CD4-positive, CD25-positive, alpha-beta regulatory T cell (primary cell): ENCODE results near the gene POLQ. TPM values are rescaled to one million over a fixed set of nuclear protein-coding genes. Genes with fewer than 3 reads are reported as not detected.

Source experiments
- ATAC-seq, 2 donors: fragments of 150-1000 bp; cut with Tn5 transposase; one replicate each; pipeline ENCODE4 v1.10.0; 2021; ENCODE audit warnings: low read depth in 2 of 2, moderate number of reproducible peaks in 2 of 2, moderate library complexity in 1 of 2
- DNase-seq, 3 donors: peaks; one replicate each; pipeline versions ENCODE4 v3.0.0 to v3.0.0-alpha.2; 2012 to 2022; ENCODE audit warnings: mixed read lengths in 1 of 3
- H3K27ac ChIP-seq: one replicate; pipeline ENCODE4 v1.7.0; 2013; ENCODE audit warnings: mild to moderate bottlenecking, low read length; ENCODE audit not compliant: insufficient read depth, poor library complexity, severe bottlenecking
- H3K27me3 ChIP-seq: one replicate; pipeline ENCODE4 v1.7.0; 2013; ENCODE audit warnings: low read length; ENCODE audit not compliant: control insufficient read depth, insufficient read depth
- H3K36me3 ChIP-seq: one replicate; pipeline ENCODE4 v1.7.0; 2013; ENCODE audit warnings: mild to moderate bottlenecking, low read length, moderate library complexity; ENCODE audit not compliant: control insufficient read depth, insufficient read depth
- H3K4me1 ChIP-seq: 2 replicates; pipeline ENCODE4 v1.7.0; 2013; ENCODE audit warnings: mild to moderate bottlenecking, low read length; ENCODE audit not compliant: insufficient read depth, control insufficient read depth, poor library complexity, severe bottlenecking
- H3K4me3 ChIP-seq: one replicate; pipeline ENCODE4 v1.7.0; 2013; ENCODE audit warnings: low read depth, mild to moderate bottlenecking, low read length, moderate library complexity
- H3K9me3 ChIP-seq, 2 experiments: 1 replicate in 1 of 2; 2 replicates in 1 of 2; pipeline ENCODE4 v1.7.0; 2013; ENCODE audit warnings: low read length in 2 of 2, mild to moderate bottlenecking in 1 of 2, moderate library complexity in 1 of 2; ENCODE audit not compliant: control insufficient read depth in 2 of 2
- H3K27ac Mint-ChIP-seq, 3 donors: one replicate each; pipeline ENCODE4 v1.8.0; 2020 to 2022; ENCODE audit warnings: mild to moderate bottlenecking in 3 of 3, mixed read lengths in 3 of 3, moderate library complexity in 2 of 3
- H3K27me3 Mint-ChIP-seq: one replicate; pipeline ENCODE4 v1.8.0; 2022; ENCODE audit warnings: mild to moderate bottlenecking, mixed read lengths
- H3K36me3 Mint-ChIP-seq: one replicate; pipeline ENCODE4 v1.8.0; 2020; ENCODE audit warnings: mixed read lengths
- H3K4me1 Mint-ChIP-seq, 4 donors: one replicate each; pipeline ENCODE4 v1.8.0; 2020 to 2022; ENCODE audit warnings: mixed read lengths in 4 of 4, mild to moderate bottlenecking in 1 of 4
- H3K4me3 Mint-ChIP-seq, 4 donors: one replicate each; pipeline ENCODE4 v1.8.0; 2020 to 2022; ENCODE audit warnings: mild to moderate bottlenecking in 4 of 4, mixed read lengths in 4 of 4, moderate library complexity in 3 of 4
- H3K9me3 Mint-ChIP-seq, 7 donors: one replicate each; pipeline ENCODE4 v1.8.0; 2020 to 2022; ENCODE audit warnings: mixed read lengths in 7 of 7, mild to moderate bottlenecking in 3 of 7, moderate library complexity in 2 of 7
- polyA plus RNA-seq, 4 donors: library from polyadenylated mRNA; unstranded; fragments of 300-500 nt; fragmentation: Illumina TruSeq; gene quantifications; one replicate each; pipeline ENCODE4 v1.2.3, GENCODE V29; 2021
- total RNA-seq: library from RNA; stranded (reverse); gene quantifications from one replicate; pipeline ENCODE4 v1.2.3, GENCODE V29; 2022

The POLQ gene
- total and polyA plus RNA-seq, 5 donors from 2014 or later, result 0.10 to 0.72 (median 0.36) TPM

DNA sequence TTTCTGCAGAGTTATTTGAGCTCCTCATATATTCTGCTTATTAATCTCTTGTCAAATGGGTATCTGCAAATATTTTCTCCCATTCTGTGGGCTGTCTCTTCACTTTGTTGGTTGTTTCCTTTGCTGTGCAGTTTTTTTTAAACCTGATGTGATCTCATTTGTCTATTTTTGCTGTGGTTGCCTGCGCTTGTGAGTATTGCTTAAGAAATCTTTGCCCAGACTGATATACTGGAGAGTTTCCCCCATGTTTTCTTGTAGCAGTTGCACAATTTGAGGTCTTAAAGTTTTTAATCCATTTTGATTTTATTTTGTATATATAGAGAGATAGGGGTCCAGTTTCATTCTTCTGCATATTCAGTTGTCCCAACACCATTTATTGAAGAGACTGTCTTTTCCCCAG is 102.3 kb downstream of the POLQ start:
- Mint-ChIP-seq H3K36me3 (no peaks in the 10 kb centered on the region), H3K4me3 (no peak overlapping the region), H3K4me1 (peaks cover 0 to 9% (median 0%) of the 10 kb centered on the region in 4 donors), H3K27me3 (no peaks in the 10 kb centered on the region), H3K9me3 (peaks cover 0 to 4% (median 0%) of the 10 kb centered on the region in 7 donors), H3K27ac (no peak overlapping the region)
- ATAC-seq (no peak), DNase-seq (no peak)
- H3K36me3 ChIP-seq, result no peaks in the 10 kb centered on the region
- no peaks in the 10 kb centered on the region for H3K9me3 ChIP-seq
- H3K27me3 ChIP-seq, result no peaks in the 10 kb centered on the region
- no peak overlapping the region for H3K27ac ChIP-seq
- H3K4me3 ChIP-seq, result no peak overlapping the region
- H3K4me1 ChIP-seq, result no peaks in the 10 kb centered on the region

DNA sequence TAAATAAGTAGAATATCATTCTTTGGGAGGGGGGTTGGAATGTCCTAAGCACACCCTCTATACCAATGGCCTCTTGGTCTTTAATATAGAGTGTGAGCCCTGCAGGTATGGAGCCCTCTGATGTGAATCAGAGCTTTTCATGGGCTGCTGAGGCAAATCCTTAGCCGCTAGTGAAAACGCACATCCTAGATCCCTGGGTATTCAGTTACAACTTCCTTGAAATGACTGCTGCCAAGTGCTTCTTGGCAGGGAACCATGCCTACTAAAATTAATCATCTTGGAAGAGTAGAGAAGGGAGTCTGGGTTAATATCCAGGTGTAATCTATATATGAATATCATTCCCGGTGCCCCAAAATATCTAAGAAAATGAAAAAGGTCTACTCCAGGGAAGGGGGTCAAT is 109.1 kb downstream of the POLQ start:
- H3K27me3 ChIP-seq, result no peaks in the 10 kb centered on the region
- H3K4me3 ChIP-seq, result no peak overlapping the region
- Mint-ChIP-seq H3K4me3 (no peak overlapping the region), H3K4me1 (peaks cover 9 to 12% (median 11%) of the 10 kb centered on the region in 4 donors), H3K27ac (no peak overlapping the region), H3K27me3 (no peaks in the 10 kb centered on the region), H3K36me3 (no peaks in the 10 kb centered on the region), H3K9me3 (peaks cover 0 to 1% (median 0%) of the 10 kb centered on the region in 7 donors)
- peaks cover 4% of the 10 kb centered on the region for H3K4me1 ChIP-seq
- H3K36me3 ChIP-seq, result no peaks in the 10 kb centered on the region
- H3K27ac ChIP-seq, result no peak overlapping the region
- no peak for DNase-seq
- no peak for ATAC-seq
- no peaks in the 10 kb centered on the region for H3K9me3 ChIP-seq

DNA sequence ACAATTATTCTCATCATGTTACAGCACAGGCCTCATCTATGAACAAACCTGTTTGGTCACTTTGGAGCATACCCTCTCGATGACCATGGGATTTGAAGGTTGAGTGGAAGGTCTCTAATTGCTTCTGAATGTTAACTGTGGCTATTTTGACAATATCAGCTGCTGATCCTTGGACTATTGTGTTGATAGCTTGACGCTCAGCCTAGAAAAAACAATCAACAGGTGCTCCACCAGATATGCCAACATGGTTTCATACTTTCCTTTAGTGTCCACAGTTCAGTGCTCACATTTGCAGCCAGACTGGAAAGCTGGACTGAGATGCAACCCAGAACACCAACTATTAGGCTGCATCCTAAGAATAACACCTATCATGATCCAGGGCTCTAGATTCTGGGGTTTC is 109.7 kb downstream of the POLQ start:
- Mint-ChIP-seq H3K27ac (no peak overlapping the region), H3K9me3 (peaks cover 0 to 1% (median 0%) of the 10 kb centered on the region in 7 donors), H3K27me3 (no peaks in the 10 kb centered on the region), H3K4me3 (no peak overlapping the region), H3K36me3 (no peaks in the 10 kb centered on the region), H3K4me1 (peaks cover 9 to 17% (median 11%) of the 10 kb centered on the region in 4 donors)
- Histone ChIP-seq H3K4me3 (no peak overlapping the region), H3K27me3 (no peaks in the 10 kb centered on the region), H3K36me3 (no peaks in the 10 kb centered on the region), H3K4me1 (peaks cover 5% of the 10 kb centered on the region), H3K27ac (no peak overlapping the region), H3K9me3 (no peaks in the 10 kb centered on the region)
- no peak for ATAC-seq
- DNase-seq, result no peak

DNA sequence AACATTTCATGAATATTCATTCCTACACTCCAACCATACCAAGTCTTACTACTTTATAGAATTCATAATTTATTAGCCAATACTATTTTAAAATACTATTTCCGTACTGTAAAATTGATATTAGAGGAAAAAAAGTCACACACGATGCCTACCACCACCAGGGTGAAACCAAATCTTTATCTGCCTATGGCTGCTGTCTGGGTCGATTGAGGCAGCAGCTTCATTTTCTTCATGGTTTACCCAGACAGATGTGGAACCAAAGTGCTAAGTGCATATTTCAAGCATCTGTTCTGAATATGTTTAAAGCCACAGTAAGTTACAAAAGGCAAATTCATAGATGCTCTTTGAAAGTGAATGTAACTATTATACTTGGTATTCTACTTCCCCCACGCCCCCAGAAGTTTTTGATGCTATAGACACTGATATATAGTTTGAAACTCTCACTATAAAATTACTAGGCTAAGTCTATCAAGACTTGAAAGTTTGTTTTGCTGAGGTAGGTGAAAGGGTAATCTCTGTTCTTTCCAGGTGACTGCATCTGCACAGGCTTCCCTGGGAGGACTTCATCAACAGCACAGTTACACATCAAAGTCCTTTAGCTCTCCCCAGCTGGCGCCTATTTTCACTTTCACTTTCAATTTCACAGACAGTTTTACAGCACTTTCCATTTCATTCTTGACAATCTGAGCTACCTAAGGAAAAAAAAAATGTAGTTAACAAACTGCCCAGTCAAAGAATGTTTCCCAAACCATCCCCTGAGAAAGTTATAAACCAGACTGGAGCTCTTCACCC is 113.9 kb downstream of the POLQ start:
- no peaks in the 10 kb centered on the region for H3K36me3 Mint-ChIP-seq
- H3K27ac Mint-ChIP-seq, result peak overlapping the region; percentile 80 to 86 (median 86)
- Histone ChIP-seq H3K27me3 (no peaks in the 10 kb centered on the region), H3K36me3 (no peaks in the 10 kb centered on the region), H3K9me3 (no peaks in the 10 kb centered on the region), H3K4me1 (peaks cover 5% of the 10 kb centered on the region), H3K27ac (peak overlapping the region; percentile 58), H3K4me3 (peak overlapping the region; percentile 91)
- peak overlapping the region; percentile 65 to 82 (median 68) for H3K4me3 Mint-ChIP-seq
- peak; percentile 90 to 91 for ATAC-seq
- DNase-seq, result peak; percentile 29 to 91 (median 74)
- H3K27me3 Mint-ChIP-seq, result no peaks in the 10 kb centered on the region
- peaks cover 9 to 19% (median 11%) of the 10 kb centered on the region in 4 donors for H3K4me1 Mint-ChIP-seq
- peaks cover 0 to 1% (median 0%) of the 10 kb centered on the region in 7 donors for H3K9me3 Mint-ChIP-seq

DNA sequence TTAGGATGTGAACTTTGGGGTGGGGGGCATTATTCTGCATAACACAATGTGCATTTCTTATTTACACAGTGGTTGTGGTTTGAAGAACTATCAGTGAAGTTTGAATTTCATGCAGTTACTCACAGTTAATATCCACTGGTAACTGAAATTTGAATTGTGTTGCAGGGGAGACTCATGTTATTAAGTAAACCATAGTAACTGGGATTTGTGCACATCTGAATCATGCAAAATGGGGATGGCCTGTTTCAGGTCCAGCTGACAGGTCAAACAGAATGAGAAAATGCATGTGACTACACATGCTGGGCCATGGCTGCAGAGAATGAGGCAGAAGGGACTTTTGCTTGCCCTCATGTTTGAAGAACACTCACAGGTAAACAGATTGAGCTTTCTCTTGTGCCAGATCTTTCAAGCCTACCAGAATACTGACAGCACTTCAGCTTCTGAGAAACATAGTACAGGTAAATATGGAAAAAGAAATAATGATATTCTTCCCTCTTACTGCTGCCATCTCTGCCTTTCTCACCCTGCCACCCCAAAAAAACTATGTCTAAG is 115.0 kb downstream of the POLQ start:
- Mint-ChIP-seq H3K4me1 (peaks cover 9 to 19% (median 11%) of the 10 kb centered on the region in 4 donors), H3K36me3 (no peaks in the 10 kb centered on the region), H3K9me3 (peaks cover 0 to 2% (median 0%) of the 10 kb centered on the region in 7 donors), H3K4me3 (no peak overlapping the region), H3K27me3 (no peaks in the 10 kb centered on the region), H3K27ac (peak overlapping the region in 1 of 3 donors; percentile 86)
- Histone ChIP-seq H3K27me3 (no peaks in the 10 kb centered on the region), H3K36me3 (no peaks in the 10 kb centered on the region), H3K4me3 (no peak overlapping the region), H3K4me1 (peaks cover 5% of the 10 kb centered on the region), H3K27ac (no peak overlapping the region), H3K9me3 (no peaks in the 10 kb centered on the region)
- DNase-seq (no peak), ATAC-seq (no peak)

DNA sequence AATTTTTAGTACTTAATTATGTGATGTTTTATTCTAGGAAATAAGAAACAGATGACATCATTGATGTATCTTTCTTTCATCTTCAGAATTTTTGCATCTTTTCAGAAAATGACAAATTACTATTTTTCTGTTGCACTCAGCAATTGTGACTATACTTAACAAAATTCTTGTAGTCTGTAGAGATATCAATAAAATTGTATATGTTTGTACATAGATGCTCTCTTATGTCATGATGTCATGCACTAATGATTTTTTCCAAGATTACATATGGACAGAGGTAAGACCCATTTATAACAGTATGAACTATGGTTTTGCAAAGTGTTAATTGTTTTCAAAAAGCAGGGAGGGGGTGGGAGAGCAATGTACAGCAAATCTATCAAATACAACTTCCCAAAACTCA is 121.2 kb downstream of the POLQ start:
- DNase-seq (no peak), ATAC-seq (no peak)
- Mint-ChIP-seq H3K9me3 (peaks cover 0 to 2% (median 0%) of the 10 kb centered on the region in 7 donors), H3K27me3 (no peaks in the 10 kb centered on the region), H3K4me3 (no peak overlapping the region), H3K27ac (no peak overlapping the region), H3K36me3 (no peaks in the 10 kb centered on the region), H3K4me1 (no peaks in the 10 kb centered on the region)
- H3K36me3 ChIP-seq, result no peaks in the 10 kb centered on the region
- no peaks in the 10 kb centered on the region for H3K4me1 ChIP-seq
- H3K4me3 ChIP-seq, result no peak overlapping the region
- H3K27ac ChIP-seq, result no peak overlapping the region
- H3K27me3 ChIP-seq, result no peaks in the 10 kb centered on the region
- no peaks in the 10 kb centered on the region for H3K9me3 ChIP-seq

DNA sequence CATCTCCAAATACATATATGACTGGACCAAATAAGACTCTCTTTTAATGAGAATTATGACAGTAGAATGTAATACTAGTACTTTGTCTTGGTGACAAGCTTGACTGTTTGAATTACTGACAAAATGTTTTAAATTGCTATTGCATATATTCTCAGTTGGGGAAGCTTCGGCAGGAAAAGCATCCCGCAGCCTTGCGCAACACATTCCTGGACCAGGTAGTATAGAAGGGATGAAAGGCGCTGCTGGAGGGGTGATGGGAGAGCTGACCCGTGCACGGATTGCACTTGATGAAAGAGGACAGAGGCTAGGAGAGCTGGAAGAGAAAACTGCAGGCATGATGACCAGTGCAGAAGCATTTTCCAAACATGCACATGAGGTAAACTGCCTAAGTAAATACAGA is 127.6 kb downstream of the POLQ start:
- H3K9me3 Mint-ChIP-seq, result no peaks in the 10 kb centered on the region
- H3K4me1 ChIP-seq, result no peaks in the 10 kb centered on the region
- H3K36me3 ChIP-seq, result no peaks in the 10 kb centered on the region
- no peaks in the 10 kb centered on the region for H3K27me3 ChIP-seq
- H3K27me3 Mint-ChIP-seq, result no peaks in the 10 kb centered on the region
- H3K27ac Mint-ChIP-seq, result no peak overlapping the region
- no peaks in the 10 kb centered on the region for H3K36me3 Mint-ChIP-seq
- H3K4me3 ChIP-seq, result no peak overlapping the region
- no peak for DNase-seq
- no peaks in the 10 kb centered on the region for H3K9me3 ChIP-seq
- H3K4me1 Mint-ChIP-seq, result no peaks in the 10 kb centered on the region
- no peak overlapping the region for H3K27ac ChIP-seq
- H3K4me3 Mint-ChIP-seq, result no peak overlapping the region
- no peak for ATAC-seq

DNA sequence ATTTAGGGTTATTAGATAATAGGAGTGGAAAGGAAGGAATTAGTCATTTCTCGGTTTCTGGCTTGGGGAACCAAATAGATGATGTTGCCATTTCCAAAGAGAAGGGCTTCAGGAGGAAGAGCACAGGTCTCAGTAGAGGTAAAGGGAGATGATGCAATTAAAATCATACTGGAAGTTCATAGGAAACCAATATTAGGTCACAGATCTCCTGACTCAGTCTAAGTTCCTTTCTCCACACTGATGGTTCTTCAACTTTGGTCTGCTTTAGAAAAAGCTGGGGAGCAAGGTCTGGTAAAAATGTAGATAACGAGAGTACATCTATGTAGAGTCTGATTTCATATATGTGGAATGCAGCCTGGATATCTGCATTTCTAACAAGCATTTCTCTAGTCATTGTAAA is 130.9 kb downstream of the POLQ start:
- Mint-ChIP-seq H3K9me3 (no peaks in the 10 kb centered on the region), H3K27ac (no peak overlapping the region), H3K4me1 (no peaks in the 10 kb centered on the region), H3K27me3 (no peaks in the 10 kb centered on the region), H3K4me3 (no peak overlapping the region), H3K36me3 (no peaks in the 10 kb centered on the region)
- no peak for ATAC-seq
- Histone ChIP-seq H3K36me3 (no peaks in the 10 kb centered on the region), H3K27me3 (no peaks in the 10 kb centered on the region), H3K9me3 (no peaks in the 10 kb centered on the region), H3K4me1 (no peaks in the 10 kb centered on the region), H3K4me3 (no peak overlapping the region), H3K27ac (no peak overlapping the region)
- DNase-seq, result no peak
